Ovary (tissue), 3 donors: ENCODE results near the gene CA7.

ENCODE experiments used
- CTCF ChIP-seq, 3 donors: fragments of 450-650 bp in 2 of 3; fragments of 200-600 bp in 1 of 3; IDR thresholded peaks; one replicate each; pipeline versions ENCODE4 v1.5.1 to v1.8.0; 2016 to 2022; ENCODE audit warnings: antibody characterized with exemption in 3 of 3, mild to moderate bottlenecking in 1 of 3
- POLR2A ChIP-seq: fragments of 450-650 bp; IDR thresholded peaks from one replicate; pipeline ENCODE4 v1.6.1; 2017; ENCODE audit warnings: antibody characterized with exemption, mild to moderate bottlenecking, moderate library complexity
- donor health status: DM: no; HTN: no; CAD: no.

- TF ChIP-seq CTCF (IDR thresholded peaks at IDR 0.05), result no peak
- TF ChIP-seq POLR2A, result no peak
These were observed 9.3 kb downstream of the CA7 start for GRCh38 chr16:66853261-66854139.
